ENCODE data around the gene TMEM248.
"Not testable (repeated sequence)": the region's sequence is repeated elsewhere in the genome, so short reads cannot be mapped to it uniquely, and the experiment has no call there.

The TMEM248 gene, protein sequence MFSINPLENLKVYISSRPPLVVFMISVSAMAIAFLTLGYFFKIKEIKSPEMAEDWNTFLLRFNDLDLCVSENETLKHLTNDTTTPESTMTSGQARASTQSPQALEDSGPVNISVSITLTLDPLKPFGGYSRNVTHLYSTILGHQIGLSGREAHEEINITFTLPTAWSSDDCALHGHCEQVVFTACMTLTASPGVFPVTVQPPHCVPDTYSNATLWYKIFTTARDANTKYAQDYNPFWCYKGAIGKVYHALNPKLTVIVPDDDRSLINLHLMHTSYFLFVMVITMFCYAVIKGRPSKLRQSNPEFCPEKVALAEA

DNA sequence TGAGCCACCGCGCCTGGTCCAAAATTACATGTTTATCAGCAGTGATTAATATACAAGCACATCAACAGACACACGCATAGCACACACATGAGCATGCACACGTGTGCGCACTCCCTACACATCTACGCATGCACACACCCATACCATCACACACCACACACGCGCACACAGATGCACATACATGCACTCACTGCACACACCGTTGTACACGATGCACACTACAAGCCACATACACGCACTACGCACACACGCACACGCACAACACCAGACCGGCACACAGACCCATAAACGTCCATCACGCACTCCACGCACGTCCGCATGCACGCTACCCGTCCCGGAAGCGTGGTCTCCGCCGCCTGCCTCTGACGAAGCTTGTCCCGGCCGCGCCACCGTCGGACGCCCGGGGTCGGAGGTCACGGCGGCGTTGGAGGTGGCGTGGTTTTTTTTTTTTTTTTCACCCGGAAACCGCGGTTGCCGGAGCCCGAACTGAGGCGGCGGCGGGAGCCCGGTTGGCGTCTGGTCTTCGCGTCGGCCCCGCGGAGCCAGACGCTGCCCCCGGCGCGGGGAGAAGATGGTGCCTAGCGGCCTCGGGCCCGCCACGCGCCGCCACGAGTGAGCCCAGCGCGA is at the start of gene TMEM248:
Gene TMEM248, plus strand, starts transcription at position 457 of the 627 bp plus-strand sequence. CDS start 20,641 bp downstream, outside the sequence.
- DNase-seq = peak; percentile 92

DNA sequence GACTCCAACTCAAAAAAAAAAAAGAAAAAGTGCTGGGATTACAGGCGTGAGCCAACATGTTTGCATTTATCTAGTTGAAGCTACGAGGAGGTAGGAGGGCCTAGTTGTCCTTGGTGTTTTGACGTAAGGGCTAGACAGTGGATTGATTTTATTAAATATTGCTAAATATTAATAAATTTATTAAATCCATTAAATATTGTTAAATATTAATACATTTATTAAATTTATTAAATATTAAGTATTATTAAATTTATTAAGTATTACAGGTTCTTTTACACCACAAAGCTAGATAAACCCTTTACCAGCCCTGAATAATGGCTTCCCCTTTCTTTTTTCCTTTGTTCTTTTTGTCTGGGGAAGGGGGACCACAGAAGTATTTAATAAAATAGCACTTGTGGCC is 47.5 kb upstream of the TMEM248 start:
- no peak for DNase-seq

DNA sequence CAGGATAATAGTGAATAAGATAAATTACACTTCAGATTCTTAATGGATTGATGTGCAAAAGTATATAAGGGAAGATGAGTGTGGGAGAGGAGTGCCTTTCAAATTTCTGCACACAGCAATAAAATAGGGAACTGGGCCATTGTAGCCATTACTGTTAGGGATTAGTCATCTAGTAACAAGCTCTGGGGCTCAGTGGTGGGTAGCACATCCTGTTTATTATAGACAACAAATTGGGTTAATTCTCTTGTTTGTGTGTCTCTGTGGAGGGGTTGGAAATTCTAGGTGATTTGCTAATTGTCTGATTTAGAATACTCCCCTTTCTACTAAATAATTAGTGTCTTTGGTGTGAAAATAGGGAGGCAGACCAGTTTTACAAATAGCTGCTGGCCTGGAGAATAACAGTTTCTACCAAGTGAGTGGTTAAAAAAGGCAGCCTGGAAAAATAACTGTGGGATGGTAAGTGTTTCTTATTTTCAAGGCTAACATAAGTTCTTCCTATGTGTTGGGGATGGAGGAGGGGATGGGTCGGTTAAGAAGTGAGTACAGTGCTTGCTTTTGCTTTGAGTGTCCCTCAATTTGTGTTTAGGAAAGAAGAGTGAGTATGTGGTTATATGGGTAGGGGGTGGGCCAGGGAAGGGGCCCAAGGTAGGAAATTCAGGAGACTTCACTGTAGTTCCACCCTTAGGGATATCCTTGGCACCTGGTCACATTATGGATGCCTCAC is 43.3 kb upstream of the TMEM248 start:
- no peak for DNase-seq

DNA sequence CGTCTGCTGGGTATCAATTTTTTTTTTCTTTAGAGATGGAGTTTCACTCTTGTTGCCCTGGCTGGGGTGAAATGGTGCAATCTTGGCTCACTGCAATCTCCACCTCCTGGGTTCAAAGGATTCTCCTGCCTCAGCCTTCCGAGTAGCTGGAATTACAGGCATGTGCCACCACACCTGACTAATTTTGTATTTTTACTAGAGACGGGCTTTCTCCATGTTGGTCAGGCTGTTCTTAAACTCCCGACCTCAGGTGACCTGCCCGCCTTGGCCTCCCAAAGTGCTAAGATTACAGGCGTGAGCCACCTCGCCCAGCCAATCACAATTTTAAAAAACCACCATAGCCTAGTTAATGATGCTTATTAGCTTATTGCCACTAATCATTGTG is 42.7 kb upstream of the TMEM248 start:
- not testable (repeated sequence) for DNase-seq

DNA sequence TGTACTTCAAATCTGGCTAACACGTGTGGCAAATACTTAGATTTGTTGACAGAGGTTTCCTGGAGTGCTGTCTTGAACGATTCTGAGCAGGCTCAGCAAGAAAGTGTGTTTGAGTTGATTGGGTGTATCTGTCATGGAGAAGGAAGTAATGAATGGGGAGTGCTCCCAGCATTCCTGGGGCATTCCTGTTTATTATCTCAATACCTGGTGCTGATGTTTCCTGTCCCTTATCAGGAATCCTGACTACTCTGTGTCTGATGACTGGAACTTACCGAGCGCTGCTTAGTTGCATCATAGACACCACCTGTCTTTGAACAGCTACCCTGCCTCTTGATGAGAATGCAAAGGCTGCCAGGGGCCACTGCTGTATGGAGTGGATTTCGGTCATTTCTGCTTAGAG is 41.0 kb upstream of the TMEM248 start:
- no peak for DNase-seq

DNA sequence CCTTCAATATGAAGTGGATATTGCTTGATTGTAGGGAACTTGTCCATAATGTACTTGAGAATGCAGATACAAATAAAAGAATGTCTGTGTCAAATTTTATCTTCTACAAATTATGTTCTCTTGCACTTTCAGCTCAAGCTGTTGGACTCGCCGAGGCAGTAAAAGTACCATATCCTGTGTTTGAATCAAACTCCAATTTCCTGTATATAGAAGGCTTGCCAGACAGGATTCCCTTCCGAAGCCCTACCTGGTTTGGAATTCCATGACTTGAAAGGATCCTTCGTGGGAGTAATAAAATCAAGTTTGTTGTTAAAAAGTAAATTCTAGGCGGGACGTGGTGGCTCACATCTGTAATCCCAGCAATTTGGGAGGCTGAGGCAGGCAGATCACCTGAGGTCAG is 40.4 kb upstream of the TMEM248 start:
- not testable (repeated sequence) for DNase-seq

DNA sequence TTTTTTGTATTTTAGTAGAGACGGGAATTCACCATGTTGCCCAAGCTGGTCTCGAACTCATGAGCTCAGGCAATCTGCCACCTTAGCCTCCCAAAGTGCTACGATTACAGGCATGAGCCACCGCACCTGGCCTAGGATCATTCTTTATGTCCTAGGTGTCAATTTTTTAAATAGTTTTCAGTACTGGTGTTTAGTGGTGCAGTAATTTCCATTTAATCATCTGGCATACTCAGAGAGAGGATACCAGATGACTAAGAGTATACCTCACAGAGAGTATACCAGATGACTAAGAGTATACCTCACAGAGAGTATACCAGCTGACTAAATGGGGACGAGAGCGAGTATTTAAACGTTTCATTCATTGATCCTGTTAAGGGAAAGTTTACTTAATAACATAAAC is 37.3 kb upstream of the TMEM248 start:
- no peak for DNase-seq

DNA sequence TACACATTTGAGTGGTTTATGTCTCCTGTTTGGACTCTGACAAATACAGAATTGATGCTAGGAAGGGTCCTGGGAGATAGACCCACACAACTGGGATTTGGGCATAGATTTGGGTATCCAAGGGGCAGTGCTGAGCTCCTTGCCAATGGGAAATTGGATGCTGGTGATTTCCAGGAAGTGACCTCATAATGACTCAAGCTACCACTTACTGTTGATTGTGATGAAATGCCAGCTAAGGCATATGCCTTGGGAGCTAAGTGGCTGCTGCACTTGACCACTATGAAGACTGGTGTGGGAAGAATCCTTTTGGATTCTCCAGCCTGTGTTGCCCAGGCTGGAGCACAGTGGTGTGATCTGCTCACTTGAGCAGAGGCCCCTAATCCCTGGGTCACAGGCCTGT is 36.5 kb upstream of the TMEM248 start:
- DNase-seq = not testable (repeated sequence)

DNA sequence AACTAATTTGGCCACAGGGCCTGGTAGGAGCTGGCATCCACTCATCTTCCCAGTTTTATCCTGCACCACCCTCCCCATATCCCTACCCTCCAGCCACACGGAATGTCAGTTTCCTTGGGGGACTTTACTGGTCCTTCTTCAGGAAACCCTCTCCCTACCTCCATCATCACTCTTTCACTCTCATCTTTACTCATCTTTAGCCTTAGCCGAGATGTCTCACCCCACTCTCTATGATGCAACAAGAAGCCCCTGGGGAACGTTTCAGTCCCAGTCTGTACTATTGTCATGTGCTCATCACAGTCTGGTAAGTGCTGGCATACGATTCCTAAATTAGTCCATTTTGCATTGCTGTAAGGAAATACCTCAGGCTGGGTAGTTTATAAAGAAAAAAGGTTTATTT is 34.9 kb upstream of the TMEM248 start:
- DNase-seq = no peak

DNA sequence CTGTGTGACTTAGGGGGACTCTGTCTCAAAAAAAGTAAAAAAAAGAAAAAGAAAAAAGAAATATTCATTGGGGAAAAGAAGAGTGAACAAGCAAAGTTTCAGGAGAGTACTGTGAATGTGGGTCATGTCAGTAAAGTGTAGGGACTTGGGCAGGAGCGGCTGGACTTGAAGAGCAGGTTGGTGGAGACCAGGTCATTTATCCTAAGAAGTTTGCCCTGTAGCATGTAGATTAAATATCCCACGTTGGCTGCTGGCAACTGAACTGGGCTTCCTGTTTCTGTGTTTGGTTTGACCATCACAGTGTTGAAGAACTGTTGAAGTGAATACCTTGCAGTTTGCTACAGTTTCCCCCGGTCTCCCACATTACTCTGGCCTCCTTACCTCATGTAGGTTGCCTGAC is 32.8 kb upstream of the TMEM248 start:
- DNase-seq = not testable (repeated sequence)

DNA sequence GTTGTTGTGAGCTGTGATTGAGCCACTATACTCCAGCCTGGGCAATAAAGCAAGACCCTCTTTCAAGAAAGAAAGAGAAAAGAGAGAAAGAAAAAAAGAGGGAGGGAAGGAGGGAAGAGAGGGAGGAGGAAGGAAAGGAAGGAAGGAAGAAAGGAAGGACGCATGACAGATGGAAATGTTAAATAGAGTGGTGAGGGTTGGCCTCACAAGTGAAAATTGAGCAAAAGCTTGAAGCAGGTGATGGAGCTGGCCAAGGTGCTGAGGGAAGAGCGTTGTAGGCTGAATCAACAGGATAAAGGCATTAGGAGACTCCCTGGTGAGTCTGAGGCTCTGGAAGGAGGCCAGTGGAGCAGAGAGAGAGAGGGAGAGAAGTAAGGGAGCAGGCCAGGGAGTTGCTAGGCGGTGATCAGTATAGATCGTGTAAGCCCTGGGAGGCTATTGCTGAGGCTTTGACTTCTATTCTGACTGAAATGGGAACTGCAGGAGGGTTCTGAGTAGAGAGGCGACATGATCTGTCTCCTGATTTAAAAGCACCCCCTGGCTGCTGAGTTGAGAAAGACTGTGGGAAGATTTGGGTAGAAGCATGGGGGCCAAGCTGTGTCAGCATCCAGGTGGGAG is 26.5 kb upstream of the TMEM248 start:
- DNase-seq = peak; percentile 13

DNA sequence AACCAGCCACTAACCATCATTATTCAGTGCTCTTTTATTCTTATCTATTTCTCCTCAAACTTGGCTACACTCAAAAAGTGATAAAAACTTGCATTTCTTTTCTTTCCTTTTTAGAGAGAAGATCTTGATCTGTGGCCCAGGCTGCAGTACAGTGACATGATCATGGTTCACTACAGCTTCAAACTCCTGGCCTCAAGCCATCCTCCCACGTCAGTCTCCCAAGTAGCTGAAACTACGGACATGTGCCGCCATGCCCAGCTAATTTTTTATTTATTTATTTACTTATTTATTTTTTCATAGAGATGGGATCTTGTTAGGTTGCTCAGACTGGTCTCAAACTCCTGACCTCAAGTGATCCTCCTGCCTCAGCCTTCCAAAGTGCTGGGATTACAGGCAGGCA is 24.6 kb upstream of the TMEM248 start:
- no peak for DNase-seq

DNA sequence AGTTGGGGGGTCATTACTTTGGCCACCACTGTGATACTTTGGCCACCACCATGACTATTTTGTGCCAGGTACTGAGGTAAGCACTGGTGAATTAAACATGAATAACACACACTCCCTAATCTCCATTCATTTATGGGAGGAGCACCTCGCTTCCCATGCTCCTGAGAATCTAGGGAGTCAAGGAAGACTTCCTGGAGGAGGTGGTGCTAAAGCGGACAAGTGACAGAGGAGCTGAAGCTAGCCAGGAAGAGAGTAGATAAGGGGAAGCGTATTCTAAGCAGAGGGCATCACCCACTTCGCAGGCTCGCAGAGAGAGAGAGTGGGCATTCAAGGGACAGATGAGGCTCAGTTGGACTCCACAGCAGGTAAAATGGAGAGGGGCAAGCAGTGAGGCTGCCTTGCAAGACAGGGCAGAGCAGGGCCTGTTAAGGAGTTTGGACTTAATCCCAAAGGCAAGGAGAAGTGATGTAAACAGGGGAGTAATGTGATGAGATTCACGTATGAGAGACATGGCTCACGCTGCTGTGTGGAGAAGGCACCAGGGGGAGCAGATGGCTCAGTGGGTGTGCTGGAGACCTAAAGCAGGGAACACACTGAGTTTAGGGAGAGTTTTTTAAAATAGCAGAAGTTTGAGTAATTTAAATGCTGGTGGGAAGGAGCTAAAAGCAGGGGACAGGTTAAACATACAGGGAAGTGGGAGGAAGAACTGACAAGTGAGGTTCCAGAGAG is 21.3 kb upstream of the TMEM248 start:
- DNase-seq = no peak

DNA sequence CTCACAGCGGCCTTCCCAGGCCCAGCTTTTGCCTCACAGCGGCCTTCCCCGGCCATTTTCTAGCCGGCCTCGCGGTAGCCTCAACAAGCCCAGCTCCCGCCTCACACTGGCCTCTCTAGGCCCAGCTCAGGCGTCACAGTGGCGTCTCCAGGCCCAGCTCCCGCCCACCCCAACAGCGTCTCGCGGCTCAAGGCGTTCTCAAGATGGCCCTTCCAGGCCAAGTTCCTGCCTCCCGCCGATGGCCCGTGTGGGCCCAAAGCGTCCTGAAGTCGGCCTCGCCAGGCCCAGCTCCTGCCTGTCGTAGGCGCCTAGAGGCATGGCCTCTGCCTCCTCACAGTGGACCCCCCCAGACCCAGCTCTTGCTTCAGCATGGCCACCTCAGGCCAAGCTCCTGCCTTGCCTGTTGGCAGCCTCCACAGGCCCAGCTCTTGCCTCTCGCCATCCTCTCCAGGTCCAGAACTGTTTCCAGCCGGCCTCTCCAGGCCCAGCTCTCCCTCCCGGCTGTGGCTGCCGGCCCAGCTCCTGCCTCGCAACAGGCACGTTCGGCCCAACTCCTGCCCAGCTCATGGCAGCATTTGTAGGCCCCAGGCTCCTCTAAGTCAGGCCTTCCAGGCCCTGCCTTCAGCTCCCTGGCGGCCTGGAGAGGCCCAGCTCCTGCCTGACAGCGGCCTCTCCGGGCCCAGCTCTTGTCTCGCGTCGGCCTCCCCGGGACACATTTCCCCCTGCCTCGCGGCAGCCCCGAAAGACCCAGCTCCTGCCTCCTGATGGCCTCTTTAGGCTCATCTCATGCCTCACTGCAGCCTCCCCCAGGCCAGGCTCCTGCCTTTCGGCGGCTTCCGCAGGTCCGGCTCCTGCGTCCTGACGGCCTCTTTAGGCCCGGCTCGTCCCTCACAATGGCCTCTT is 18.8 kb upstream of the TMEM248 start:
- no peak for DNase-seq

DNA sequence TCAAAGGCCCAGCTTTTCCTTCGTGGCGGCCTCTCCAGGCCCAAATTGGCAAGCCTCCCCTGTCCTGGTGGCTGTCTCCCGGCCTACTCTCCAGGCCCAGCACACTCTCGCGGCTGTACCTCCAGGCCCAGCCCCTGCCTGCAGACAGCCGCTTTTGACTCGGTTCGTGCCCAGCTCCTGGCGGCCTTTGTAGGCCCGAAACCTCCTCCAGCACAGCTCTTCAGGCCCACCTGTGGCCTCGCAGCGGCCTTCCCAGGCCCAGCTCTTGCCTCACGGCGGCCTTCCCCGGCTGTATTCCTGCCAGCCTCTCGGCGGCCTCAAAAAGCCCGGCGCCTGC is 18.2 kb upstream of the TMEM248 start:
- no peak for DNase-seq

DNA sequence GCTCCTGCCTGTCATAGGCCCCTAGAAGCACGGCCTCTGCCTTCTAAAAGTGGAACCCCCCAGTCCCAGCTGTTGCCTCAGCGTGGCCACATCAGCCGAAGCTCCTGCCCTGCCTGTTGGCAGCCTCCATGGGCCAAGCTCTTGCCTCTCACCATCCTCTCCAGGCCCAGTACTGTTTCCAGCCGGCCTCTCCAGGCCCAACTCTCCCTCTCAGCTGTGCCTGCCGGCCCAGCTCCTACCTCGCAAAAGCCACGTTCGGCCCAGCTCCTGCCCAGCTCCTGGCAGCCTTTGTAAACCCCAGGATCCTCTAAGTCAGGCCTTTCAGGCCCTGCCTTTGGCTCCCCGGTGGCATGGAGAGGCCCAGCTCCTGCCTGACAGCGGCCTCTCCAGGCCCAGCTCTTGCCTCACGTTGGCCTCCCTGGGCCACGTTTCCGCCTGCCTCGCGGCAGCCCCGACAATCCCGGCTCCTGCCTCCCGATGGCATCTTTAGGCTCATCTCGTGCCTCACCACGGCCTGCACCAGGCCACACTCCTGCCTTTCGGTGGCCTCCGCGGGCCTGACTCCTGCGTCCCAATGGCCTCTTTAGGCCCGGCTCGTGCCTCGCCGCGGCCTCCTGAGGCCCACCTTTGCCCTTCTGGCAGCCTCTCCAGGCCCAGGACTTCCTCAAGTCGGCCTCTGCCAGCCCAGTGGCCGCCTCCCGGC is 17.5 kb upstream of the TMEM248 start:
- no peak for DNase-seq

DNA sequence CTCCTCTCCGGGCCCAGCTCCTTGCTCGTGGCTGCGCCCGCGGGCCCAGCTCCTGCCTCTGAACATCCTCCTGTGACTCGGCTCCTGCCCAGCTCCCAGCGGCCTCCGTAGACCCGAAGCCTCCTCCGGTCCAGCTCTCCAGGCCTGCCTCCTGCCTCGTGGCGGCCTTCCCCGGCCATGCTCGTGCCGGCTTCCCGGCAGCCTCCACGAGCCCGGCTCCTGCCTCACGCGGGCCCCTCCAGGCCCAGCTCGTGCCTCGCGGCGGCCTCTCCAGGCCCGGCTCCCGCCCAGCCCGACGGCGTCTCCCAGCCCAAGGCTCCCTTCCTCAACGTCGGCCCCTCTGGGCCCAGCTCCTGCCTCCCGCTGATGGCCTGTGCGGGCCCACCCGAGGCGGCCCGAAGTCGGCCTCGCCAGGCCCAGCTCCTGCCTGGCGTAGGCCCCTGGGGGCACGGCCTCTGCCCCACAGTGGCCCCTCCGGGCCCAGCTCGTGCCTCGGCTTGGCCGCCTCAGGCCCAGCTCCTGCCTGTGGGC is 16.9 kb upstream of the TMEM248 start:
- no peak for DNase-seq

DNA sequence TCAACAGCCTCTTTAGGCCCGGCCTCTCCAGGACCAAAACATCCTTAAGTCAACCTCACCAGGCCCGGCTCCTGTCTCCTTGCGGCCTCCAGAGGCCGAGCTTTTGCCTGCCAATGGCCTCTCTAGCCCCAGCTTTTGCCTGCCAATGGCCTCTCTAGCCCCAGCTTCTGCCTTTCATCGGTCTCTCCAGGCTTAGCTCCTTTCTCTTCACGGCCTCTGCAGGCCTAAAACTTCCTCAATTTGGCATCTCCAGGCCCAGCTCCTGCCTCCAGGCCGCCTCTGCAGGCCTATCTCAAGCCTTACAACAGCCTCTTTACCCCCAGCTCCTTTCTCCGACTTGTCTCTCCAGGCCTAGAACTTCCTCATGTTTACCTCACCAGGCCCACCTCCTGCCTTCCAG is 15.7 kb upstream of the TMEM248 start:
- no peak for DNase-seq

DNA sequence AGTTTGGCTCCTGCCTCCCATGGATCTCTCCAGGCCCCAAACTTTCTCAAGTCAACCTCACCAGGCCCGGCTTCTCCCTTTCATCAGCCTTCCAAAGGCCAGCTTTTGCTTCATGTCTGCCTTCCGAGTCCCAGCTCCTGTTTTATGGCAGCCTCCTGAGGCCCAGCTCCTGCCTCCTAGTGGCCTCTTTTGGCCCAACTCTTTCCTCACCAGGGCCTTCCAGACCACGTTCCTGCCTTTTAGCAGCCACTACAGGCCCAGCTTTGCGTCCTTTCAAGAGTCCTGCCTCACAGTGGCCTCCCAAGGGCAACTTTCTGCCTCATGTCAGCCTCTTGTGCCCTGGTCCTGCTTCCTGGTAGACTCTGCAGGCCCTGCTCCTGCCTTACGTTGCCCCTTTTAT is 15.3 kb upstream of the TMEM248 start:
- no peak for DNase-seq

DNA sequence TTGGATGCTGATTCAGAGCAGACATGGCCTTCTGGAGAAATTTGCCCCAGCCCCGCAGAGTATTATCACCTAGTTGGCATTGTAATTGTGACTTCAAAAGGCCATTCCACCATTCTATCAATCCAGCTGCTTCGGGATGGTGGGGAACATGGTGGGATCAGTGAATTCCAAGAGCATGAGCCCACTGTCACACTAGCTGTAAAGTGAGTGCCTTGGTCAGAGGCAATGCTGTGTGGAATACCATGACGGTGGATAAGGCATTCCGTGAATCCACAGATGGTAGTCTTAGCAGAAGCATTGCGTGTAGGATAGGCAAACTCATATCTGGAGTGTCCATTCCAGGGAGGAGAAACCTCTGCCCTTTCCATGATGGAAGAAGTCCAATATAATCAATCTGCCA is 13.3 kb upstream of the TMEM248 start:
- DNase-seq = no peak

DNA sequence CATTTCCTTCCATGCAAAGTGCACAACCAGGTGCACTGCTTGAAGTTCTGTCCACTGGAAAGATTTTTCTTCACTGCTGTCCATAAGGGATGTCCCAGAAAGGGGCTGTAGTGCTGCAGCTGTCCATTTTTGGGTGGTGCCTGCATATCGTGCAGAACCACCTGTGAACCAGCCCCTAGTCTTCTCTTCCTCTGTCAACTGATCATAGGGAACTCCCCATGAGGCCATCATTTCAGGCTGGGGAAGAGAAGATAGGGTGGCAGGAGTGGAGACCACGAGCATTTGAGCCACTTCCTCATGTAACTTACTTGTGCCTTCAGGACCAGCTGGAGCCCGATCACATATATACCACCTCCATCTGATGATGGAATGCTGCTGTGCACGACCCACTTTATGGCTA is 12.4 kb upstream of the TMEM248 start:
- DNase-seq = not testable (repeated sequence)
